NCI-H748 (cell line): ENCODE data around the gene EGR2.
A peak's percentile ranks its signal among the peaks of the same experiment; 100 is the strongest.

Experiments used
- DNase-seq: peaks from one replicate; lab custom pipeline; 2025; ENCODE audit not compliant: unreplicated experiment; lab: John Stamatoyannopoulos, UW

Gene EGR2

DNA sequence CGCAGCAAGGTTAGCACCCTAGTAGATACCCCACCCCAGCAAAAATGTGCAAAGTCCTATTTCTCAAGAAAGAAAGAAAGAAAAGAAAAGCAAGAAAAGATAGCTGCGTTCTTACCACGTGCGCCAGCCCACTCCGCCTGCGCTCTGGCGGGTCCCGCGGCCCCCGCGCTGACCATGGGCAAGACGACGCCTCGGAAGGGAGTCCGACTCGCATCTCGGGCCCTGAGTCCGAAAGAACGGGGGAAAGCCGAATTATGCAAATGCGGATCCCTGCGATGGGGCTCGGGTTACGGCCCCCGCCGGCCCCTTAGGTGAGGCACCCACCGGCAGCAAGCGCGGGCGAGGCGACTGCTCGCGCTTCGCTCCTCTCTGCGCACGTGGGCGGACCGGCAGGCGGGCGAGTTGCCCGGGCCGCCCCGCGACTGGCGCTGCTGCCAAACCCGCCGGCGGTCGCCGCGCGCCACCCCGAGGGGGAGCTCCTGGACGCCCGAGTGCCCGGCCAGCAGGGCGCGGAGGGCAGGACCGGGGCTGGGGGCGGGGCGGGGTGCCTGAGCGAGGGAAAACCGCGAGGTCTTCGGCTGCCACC lies 2.4 kb upstream of the EGR2 start:
- peak; percentile 52 for DNase-seq

DNA sequence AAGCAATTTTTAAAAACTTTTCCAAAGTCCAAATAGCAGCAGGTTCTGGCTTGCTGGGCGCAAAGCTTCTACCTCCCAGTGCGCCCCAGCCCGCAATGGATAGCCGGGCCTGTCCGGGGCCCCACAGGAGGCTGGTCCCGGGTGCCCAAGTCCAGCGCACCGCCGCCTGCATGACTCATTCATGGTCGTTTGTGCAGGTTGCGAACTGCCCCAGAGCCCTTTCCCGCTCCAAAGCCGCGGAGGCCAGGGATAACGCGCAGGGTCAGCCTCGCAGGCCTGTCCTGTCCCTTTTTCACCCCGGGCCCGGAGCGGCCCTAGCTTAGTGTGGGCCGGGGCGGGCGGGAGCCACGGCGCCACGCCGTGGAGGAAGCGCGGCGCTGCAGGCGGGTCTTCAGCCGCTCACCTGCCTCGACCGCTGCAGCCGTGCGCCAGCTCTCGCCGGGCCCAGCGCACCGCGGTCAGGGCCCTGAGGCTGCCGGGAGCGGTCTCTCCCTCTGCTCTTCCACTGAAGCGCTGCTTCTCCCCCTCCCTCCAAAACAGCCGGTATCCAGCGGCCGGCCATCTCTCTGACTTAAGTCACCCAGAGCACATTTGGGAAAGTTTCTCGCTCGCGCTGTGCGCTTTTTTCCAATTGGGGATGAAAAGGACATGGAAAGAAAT lies 1.7 kb upstream of the EGR2 start:
- peak; percentile 81 for DNase-seq

DNA sequence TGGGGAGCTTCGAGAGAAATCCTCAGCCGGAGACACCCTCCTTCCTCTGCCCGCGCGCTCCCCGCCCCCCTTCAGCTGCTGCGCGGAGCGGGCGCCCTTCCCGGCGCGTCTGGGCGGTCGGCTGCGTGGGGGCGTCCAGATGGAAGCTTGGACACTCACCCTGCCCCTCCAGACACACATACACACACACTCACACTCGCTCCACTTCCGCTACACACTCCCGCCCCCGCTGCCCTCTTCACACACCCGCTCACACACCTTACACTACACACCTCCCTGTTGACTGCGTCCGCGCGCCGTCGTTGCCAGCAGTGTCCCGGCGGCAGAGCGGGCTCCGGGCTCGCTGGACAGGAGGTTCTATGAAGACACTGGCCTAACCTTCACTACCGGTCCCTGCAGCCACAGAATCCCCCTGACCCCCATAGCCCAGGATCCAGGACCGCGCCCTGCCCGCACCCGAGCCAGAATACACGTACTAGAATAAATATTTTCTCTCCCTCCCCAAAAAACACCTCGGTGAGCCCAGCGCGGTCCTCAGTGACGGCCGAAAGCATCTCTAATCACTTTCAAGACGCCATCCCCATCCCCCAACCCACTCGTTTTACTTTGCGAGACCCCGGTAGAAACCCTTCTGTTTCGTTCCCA lies 1.1 kb upstream of the EGR2 start:
- DNase-seq = peak; percentile 46

DNA sequence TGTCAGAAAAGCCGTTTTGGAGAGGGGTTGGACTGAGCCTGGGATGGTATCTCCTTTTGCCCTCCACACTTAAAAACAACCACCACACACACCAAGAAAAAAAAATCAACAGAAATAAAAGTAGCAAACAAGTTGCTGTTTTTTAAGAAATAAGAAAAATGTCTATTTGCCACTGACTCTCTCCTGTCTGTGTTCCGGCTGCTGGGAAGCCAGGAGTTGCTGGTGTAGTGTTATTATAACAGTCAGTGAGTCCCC lies 163 bp downstream of the EGR2 start:
- no peak for DNase-seq

DNA sequence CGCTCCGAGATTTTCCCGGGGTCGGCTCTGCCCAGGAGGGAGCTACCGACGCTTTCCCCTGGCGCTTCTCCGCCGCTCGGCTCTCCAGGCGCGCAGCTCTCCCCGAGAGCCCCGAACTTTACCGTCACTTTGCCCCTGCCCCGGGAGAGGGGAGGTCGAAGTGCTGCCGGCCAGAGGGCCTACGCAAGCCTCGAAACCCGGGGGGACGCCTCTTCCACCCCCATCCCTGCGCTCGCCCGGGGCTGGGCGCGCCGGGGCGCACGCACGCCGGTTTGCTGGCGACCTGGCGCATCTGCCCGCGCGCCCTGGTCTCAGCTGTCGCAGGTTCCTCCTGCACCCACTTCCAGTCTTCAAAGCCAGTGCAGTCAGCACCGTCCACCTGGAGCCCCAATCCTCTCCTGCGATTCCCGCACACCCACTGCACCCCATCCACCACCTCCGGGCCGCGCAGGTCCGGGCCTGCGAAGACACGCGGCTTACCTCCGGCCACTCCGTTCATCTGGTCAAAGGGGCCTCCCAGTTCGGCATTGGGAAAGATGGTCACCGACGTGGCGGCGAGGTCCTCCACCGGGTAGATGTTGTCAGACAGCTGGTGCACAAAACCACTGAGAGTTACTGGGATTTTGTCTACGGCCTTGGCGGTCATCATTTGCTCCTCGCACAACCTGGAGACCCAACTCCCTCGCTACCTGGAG lies 638 bp downstream of the EGR2 start:
- DNase-seq = peak; percentile 26

DNA sequence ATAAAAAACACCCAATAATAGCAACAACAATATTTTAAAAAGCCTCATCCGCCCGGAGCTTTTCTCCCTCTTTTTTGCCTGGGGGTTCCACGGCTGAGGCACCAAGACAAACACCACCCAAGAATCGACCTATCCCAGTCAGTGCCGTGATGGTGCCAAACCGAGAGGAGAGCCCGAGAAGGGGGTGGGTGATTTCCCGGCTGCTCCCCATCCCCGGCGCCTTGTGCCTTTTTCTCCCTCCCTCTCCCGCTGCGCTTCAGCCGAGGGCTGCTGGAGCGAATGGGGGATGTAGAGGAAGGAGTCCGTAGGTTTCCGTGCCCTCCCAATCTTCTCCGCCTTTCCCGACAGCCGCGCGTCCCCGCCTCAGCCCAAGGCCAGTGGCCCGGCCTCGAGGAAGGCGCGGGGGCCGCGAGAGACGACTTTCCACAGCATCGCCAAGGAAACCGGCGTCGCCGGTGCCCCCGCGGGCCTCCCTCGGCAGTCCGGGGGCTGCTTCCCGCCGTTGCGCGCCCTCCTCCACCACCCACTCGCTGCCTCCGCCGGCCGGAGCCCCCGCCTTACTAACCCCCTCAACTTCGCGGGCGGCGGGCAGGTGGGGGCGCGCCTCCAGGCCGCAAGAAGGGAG lies 1.3 kb downstream of the EGR2 start:
- peak; percentile 31 for DNase-seq

DNA sequence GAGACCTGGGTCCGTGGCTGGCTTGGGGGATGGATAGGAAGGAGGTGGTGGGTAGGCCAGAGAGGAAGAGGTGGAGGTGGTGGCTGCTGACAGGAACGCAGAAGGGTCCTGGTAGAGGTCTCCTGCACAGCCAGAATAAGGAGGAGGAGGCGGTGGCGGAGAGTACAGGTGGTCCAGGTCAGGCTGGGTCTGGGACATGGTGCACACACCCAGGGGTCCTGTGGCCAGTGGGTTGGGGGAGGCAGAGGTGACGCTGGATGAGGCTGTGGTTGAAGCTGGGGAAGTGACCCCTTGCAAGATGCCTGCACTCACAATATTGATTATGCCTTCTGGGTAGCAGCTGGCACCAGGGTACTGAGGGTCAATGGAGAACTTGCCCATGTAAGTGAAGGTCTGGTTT lies 2.2 kb downstream of the EGR2 start:
- no peak for DNase-seq

DNA sequence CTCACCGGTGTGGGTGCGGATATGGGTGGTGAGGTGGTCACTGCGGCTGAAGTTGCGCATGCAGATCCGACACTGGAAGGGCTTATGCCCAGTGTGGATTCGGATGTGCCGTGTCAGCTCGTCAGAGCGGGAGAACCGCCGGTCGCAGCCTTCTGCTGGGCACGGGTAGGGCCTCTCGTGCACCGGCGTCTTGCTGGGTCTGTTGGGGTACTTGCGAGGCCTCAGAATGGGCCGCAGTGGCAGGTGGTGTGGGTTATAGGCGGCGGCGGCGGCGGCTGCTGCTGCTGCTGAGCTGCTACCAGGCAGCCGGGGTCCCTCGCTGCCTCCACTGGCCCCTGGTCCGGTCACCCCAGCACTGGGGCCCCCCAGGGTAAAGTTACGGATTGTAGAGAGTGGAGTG lies 2.7 kb downstream of the EGR2 start:
- DNase-seq = no peak

DNA sequence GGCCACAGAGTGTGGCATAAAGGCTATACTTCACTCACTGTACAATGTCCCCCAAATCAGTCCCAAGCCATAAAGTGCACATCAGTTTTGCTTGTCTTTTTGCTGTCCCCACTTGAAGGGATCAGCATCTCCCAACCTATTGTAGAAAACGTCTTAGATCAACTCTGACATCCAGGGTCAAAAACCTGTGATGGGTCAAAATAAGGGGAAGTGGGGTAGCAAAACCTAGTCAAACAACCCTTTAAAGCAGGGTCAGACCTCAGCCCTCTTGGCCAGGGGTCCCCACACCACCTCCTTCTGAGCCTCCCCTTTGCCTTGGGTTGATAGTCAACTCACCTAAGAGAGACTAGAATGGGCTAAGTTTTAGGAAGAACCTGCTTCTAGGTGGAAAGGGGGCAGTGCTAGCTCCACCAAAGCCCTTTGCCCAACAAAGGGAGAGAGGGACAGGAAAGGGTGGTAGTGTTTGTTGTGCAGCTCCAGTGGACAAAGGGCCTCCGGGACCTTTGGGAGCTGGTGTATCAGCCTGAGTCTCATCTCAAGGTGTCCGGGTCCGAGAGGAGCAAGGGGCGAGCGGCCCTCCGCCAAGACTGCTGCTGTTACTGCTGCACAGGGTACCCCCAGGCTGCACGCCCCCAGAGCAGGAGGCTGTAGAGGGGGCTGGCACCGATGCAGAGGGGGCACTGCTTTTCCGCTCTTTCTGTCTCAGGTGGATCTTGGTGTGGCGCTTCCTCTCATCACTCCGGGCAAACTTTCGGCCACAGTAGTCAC lies 3.3 kb downstream of the EGR2 start:
- no peak for DNase-seq

DNA sequence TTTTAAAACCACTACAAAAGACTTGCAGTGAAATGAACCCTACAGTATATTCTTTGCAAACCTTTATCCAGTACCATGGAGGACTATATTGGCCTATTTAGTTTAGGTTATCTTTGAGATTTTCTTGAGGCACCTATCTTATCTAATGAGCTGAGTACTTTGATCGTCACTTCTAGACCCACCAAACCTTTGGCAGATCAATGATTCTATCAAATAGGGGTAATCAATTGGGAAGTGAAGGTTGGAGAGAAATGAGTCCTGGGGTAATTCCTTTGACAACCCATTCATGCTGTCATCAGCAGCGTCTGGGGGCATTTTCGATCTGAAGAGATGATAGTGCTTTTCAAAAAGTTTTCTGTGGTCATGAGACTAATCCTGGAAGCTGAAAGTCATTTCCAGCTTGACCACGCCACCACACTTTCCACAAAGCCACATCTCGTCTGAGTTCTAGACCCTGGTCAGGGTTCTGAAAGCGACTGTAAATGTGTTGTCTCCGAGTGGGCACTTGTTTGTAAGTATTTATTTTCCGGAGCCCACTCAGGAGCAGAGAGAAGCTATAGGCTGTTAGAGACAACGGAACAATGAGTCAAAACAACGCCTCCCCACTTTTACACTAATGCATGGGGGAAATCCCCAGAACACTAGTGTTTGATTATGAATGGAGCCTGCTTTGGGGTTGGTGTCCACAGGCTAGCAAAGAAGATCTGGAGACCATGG lies 4.8 kb downstream of the EGR2 start:
- no peak for DNase-seq

DNA sequence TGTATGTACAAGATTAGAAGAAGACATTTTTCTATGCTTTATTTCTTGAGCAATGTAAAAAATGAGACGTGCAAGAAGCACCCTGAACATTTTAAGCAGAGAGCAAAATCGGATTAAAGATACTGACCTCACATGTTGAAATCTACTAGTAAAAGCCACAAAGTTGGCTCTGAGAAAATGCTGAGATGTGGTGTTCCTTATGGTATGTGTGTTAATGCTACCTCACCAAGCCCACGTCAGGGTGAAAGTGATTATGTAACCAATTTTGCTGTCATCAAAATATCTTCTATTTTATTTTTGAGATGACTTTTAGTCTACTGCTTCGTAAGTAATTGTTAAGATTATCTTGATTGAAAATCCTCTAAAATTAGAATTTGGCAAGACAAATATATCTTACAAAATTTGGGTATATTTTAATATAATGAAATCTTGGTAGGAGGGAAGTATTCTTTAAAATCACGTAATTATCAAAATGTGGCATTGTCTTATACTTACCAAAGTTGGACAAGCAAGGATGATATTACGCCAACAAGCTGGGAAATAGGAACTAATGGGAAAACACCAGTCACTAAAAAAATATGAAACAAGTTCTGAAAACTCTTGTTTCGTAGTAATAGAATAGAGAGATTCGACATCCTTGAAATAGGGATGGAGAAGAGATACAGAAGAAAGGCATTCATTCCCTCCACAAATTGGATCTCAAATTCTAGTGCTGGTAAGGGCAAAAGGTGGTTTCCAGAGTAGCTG lies 5.8 kb downstream of the EGR2 start:
- DNase-seq = no peak

DNA sequence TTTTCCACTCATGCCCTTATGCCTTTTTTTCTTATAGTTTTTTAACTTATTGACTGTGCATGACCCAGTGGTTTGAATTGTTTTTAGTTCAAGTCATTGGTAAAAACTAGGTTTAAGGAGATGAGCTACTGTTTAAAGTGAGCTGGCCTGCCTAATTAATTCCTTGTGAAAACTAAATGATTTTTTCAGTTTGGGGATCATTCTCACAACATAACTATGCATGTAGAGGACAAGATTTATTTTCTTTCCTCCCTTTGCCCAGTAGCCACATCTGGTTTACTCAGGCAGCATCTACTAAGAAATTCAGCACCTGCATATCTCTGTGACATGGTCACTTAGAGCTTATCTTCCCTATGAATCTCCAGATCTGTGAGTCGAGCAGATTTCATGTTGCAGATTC lies 9.9 kb downstream of the EGR2 start:
- DNase-seq = no peak

DNA sequence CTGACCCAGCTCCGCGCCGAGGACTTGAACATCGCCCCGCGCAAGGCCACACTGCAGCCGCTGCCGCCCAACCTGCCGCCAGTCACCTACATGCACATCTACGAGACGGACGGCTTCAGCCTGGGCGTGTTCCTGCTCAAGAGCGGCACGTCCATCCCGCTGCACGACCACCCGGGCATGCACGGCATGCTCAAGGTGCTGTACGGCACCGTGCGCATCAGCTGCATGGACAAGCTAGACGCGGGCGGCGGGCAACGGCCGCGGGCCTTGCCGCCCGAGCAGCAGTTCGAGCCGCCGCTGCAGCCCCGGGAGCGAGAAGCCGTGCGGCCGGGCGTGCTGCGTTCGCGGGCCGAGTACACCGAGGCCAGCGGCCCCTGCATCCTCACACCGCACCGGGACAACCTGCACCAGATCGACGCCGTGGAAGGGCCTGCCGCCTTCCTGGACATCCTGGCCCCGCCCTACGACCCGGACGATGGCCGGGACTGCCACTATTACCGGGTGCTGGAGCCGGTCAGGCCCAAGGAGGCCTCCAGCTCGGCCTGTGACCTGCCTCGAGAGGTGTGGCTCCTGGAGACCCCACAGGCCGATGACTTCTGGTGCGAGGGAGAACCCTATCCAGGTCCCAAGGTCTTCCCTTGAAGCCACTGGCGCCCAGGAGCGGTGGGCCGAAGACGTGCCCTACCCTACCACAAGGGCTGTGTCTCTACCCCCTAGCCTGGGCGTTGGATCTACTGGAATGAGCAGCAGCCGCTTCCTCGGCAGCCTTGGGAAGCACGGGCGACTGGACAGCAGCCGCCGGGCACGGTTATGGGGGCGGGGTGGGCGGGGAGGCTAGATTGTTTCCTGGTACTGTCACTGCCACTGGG lies 10.7 kb downstream of the EGR2 start:
- peak; percentile 57 for DNase-seq

DNA sequence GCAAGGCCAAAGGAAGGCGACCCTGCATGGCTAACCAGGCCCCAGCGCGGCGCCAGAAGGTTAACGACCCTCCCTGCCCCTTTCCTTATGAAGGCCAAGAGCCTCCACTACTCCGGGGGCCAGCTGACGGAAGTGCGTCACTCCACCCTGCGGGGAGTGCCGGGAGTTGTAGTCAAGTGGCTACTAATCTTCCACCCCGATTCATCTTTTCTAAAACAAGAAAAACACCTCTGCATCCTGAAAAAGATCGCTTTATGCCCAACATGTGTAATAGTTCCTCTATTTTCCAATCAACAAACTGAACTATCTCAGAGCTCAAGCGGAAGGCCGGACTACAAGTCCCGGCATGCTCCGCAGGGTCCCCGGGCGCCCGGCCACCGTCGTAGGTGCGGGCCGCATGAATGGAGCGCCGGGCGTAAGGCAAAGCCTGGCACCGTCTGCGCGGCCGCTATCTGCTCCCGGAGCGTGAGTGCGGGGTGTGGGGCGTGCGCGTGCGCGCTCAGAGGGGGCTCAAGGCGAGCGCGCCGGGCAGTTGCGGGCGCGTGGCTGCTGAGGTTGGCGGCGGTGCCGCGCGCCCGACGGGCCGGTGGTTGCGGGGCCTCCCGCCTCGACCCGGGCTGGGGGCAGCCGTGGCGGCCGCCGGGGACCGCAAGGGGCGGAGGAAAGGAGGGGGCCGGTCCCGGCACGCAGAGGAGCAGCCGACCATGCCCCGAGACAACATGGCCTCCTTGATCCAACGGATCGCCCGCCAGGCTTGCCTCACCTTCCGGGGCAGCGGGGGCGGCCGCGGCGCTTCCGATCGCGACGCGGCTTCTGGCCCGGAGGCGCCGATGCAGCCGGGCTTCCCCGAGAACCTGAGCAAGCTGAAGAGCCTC lies 11.6 kb downstream of the EGR2 start, which contains the start of gene ADO:
ADO (plus strand) TSS at position 365 of the 875 bp plus-strand sequence; CDS start at position 705, 340 bp downstream.
- peak; percentile 86 for DNase-seq

DNA sequence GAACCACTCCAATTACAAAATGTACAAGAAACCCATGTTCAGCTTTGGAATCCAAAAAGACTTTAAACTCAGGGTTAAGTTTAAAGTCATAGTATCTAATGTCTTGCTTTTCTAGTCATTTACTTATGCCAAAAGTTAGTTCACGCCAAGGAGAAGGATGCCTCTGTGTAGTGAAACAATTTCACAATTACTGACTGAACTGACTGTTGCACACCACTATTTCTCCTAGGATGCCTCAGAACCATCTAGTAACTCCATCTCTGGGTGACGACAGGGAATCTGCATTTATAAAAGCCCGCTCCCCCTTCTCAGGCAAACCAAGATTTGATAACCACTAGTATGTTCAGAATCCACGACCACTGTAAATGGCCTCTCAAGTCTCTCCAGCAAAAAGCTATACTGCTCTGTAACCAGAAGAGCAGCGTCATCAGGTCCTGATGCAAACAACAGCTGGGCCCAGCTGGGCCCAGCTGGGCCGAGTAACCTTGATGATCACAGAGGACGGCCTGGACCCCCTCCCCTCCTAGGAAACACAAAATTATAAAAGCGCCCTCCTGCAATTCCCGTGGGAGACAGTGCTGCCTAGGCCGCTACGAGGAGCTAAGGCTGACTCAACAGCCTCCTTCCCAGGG lies 12.3 kb downstream of the EGR2 start:
- DNase-seq = no peak

DNA sequence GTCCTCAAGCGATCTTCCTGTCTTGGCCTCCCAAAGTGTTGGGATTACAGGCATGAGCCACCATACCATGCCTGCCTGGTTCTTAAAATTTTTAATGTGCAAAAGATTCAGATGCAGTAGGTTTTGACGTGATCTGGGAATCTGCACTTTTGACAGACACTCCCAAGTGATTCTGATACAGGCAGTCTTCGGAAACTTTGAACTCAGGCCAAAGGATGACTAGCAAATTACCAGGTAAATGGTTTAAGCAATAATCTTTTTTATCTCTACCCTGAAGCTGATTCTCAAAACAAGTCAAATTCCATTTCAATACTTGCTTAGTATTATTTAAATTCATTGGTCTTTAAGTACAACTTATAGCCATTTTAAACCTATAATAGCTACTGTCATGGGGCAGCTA lies 14.3 kb downstream of the EGR2 start:
- DNase-seq = no peak

DNA sequence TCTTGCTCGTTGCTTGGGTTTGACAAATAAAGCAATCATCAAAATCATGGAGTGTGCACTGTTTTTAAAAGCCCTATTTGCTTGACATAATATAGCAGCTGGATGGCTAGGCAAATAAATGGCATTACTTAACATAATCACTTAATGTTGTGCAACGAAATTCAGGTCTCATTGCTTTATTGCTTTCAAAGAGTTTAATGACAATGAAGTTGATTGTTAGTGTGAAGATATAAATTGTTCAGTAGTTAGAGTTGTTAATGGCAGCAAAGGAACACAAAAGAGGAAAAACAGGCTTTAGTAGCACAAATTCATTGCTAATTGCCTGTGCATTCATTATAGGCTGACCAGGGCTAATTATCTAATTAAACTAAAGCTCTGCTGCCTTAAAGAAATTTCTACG lies 19.3 kb downstream of the EGR2 start:
- DNase-seq = peak; percentile 77
